ENCODE measurements around the gene ZSWIM3.

DNA sequence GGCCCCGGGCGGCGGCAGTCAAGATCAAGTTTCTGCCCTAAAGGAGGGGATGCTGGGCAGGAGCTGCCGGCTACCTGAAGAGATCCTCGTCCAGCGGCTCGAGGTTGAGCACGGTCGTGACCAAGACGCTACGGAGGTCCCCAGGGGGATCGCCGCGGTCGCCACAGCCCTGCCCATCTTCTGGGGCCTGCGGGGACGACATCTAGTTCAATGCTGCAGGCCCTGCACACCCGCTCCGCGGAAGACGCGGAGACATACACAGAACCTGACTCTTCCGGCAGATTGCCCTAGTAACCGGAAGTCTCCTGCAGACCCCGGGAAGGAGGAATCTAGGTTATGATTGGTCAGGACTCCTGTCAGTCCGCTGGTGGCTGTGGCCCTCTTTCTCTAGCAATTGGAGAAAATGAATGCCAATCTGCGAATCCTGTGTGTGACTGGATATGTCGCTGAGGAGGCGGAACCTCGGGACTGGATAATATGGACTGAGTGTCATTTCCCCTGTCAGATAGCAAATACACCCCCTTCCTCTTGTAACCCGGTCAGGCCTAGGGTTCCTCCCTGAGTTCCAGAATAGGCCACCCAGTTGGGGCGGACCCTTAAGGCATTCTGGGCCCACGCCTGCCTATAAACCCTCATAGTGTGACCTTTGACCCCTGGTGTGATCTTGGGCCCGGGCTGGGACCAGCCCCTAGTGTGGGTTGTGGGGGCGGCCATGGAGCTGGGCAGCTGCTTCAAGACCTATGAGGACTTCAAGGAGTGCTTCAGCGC is at the start of gene ZSWIM3, which contains the start of gene ACOT8:
- peak in 1 of 2 donors; percentile 82 for TF ChIP-seq POLR2A (IDR thresholded peaks at IDR 0.05)
- TF ChIP-seq, protein P1, sequence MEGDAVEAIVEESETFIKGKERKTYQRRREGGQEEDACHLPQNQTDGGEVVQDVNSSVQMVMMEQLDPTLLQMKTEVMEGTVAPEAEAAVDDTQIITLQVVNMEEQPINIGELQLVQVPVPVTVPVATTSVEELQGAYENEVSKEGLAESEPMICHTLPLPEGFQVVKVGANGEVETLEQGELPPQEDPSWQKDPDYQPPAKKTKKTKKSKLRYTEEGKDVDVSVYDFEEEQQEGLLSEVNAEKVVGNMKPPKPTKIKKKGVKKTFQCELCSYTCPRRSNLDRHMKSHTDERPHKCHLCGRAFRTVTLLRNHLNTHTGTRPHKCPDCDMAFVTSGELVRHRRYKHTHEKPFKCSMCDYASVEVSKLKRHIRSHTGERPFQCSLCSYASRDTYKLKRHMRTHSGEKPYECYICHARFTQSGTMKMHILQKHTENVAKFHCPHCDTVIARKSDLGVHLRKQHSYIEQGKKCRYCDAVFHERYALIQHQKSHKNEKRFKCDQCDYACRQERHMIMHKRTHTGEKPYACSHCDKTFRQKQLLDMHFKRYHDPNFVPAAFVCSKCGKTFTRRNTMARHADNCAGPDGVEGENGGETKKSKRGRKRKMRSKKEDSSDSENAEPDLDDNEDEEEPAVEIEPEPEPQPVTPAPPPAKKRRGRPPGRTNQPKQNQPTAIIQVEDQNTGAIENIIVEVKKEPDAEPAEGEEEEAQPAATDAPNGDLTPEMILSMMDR (IDR thresholded peaks at IDR 0.05) = no peak
